GM12878 (cell line): ENCODE data around the gene FNDC8. TPM values are rescaled to one million over a fixed set of nuclear protein-coding genes. Genes with fewer than 3 reads are reported as not detected.

Source experiments
- ATAC-seq: fragments of 200-7000 bp; cut with Tn5 transposase; 3 replicates; pipeline ENCODE4 v1.9.1; 2020; ENCODE audit warnings: mild to moderate bottlenecking, moderate library complexity
- BruUV-seq: library from RNA; stranded (reverse); fragments of 400-500 nt; replicated peaks from 2 replicates; lab custom pipeline; 2021; lab: Mats Ljungman, UMichigan
- CTCF ChIA-PET: fragments of 300-600 bp; sonication (Branson Sonifier 250); formaldehyde crosslinking; extraction: SDS; loops from one replicate; lab custom pipeline; 2021; ENCODE audit warnings: inconsistent platforms; lab: Yijun Ruan, JAX
- POLR2A ChIA-PET: fragments of 350-600 bp; formaldehyde crosslinking; extraction: SDS; loops from one replicate; lab custom pipeline; 2021; ENCODE audit warnings: inconsistent platforms; lab: Charles Lee
- RAD21 ChIA-PET: fragments of 300-600 bp; sonication (Branson Sonifier 250); formaldehyde crosslinking; loops from one replicate; lab custom pipeline; 2023; ENCODE audit warnings: antibody characterized with exemption; ENCODE audit not compliant: unreplicated experiment; lab: Charles Lee
- SMC1A ChIA-PET: fragments of 300-600 bp; sonication (Branson Sonifier 250); formaldehyde crosslinking; loops from one replicate; lab custom pipeline; 2023; ENCODE audit not compliant: unreplicated experiment, uncharacterized antibody; lab: Charles Lee
- DNase-seq: peaks from one replicate; pipeline ENCODE4 v3.0.0-alpha.2; 2011; ENCODE audit warnings: low read depth, low spot score
- FAIRE-seq: peaks from 3 replicates; lab custom pipeline; 2011; peaks lifted over from hg19 to GRCh38; lab: Jason Lieb, UNC
- H2AFZ ChIP-seq: 2 replicates; pipeline ENCODE4 v1.6.0; 2011; ENCODE audit warnings: low read depth, low read length, control low read depth; ENCODE audit not compliant: control insufficient read depth
- H3K27ac ChIP-seq: 2 replicates; pipeline ENCODE4 v1.5.1; 2011; ENCODE audit warnings: control low read depth; ENCODE audit not compliant: control insufficient read depth, insufficient read depth
- H3K27me3 ChIP-seq, 2 experiments: replicated peaks in 1 of 2; 2 replicates each; pipeline versions ENCODE4 v1.6.0 to v1.6.1; 2011; ENCODE audit warnings: low read length in 1 of 2; ENCODE audit not compliant: control insufficient read depth in 2 of 2, insufficient read depth in 2 of 2
- H3K36me3 ChIP-seq, 2 experiments: 2 replicates each; pipeline ENCODE4 v1.5.1; 2011; ENCODE audit warnings: low read length in 1 of 2; ENCODE audit not compliant: control insufficient read depth in 2 of 2, insufficient read depth in 2 of 2
- H3K4me1 ChIP-seq: 2 replicates; pipeline ENCODE4 v1.6.1; 2011; ENCODE audit warnings: mild to moderate bottlenecking, low read length, moderate library complexity, mixed read lengths; ENCODE audit not compliant: control insufficient read depth, insufficient read depth
- H3K4me2 ChIP-seq: 2 replicates; pipeline ENCODE4 v1.6.0; 2011; ENCODE audit warnings: control low read depth; ENCODE audit not compliant: control insufficient read depth, insufficient read depth
- H3K4me3 ChIP-seq: fragments of 200-600 bp; sonication (generic); 2 replicates; pipeline ENCODE4 v1.5.1; 2016
- H3K79me2 ChIP-seq: 2 replicates; pipeline ENCODE4 v1.6.0; 2011; ENCODE audit warnings: low read length; ENCODE audit not compliant: control insufficient read depth, insufficient read depth
- H3K9ac ChIP-seq: 2 replicates; pipeline ENCODE4 v1.8.0; 2011; ENCODE audit warnings: low read length, control low read depth, mixed read lengths; ENCODE audit not compliant: control insufficient read depth, insufficient read depth
- H3K9me3 ChIP-seq: replicated peaks from 3 replicates; pipeline ENCODE4 v1.5.1; 2011; ENCODE audit warnings: mild to moderate bottlenecking, low read length; ENCODE audit not compliant: control insufficient read depth, insufficient read depth
- H4K20me1 ChIP-seq: 2 replicates; pipeline ENCODE4 v1.6.0; 2011; ENCODE audit not compliant: control insufficient read depth, insufficient read depth
- CBX3 ChIP-seq: fragments of 200-600 bp; sonication (generic); IDR thresholded peaks from 2 replicates; pipeline ENCODE4 v1.6.1; 2016; ENCODE audit warnings: low read depth, borderline replicate concordance
- CTCF ChIP-seq, 3 experiments: IDR thresholded peaks in 2 of 3; conservative IDR thresholded peaks in 1 of 3; 2 replicates each; pipeline ENCODE4 v1.5.1; 2011; ENCODE audit warnings: low read depth in 3 of 3, low read length in 3 of 3, mild to moderate bottlenecking in 3 of 3, control low read depth in 2 of 3, moderate library complexity in 2 of 3, inconsistent platforms in 1 of 3, mixed read lengths in 1 of 3; ENCODE audit not compliant: control insufficient read depth in 2 of 3, insufficient read depth in 1 of 3; ENCODE audit errors: extremely low read depth in 1 of 3
- HDGF ChIP-seq: fragments of 450-650 bp; IDR thresholded peaks from 2 replicates; pipeline ENCODE4 v1.6.1; 2016; ENCODE audit warnings: antibody characterized with exemption
- RAD21 ChIP-seq: IDR thresholded peaks from 2 replicates; pipeline ENCODE4 v1.6.1; 2011; ENCODE audit warnings: mild to moderate bottlenecking, low read depth, low read length, moderate library complexity; ENCODE audit not compliant: insufficient read depth
- SMAD1 ChIP-seq: fragments of 450-650 bp; IDR thresholded peaks from 2 replicates; pipeline ENCODE4 v1.6.1; 2018; ENCODE audit warnings: mild to moderate bottlenecking, low read depth; ENCODE audit not compliant: partially characterized antibody
- SMARCA5 ChIP-seq: fragments of 450-650 bp; IDR thresholded peaks from 2 replicates; pipeline ENCODE4 v1.6.1; 2017; ENCODE audit warnings: mild to moderate bottlenecking
- SMC3 ChIP-seq: IDR thresholded peaks from 2 replicates; pipeline ENCODE4 v1.6.1; 2011; ENCODE audit warnings: low read length, improper control_type of control experiment, borderline replicate concordance
- WRNIP1 ChIP-seq: IDR thresholded peaks from 2 replicates; pipeline ENCODE4 v1.6.1; 2011; ENCODE audit warnings: low read depth, low read length, improper control_type of control experiment, borderline replicate concordance
- ZNF384 ChIP-seq: IDR thresholded peaks from 2 replicates; pipeline ENCODE4 v1.6.1; 2012; ENCODE audit warnings: low read depth, mild to moderate bottlenecking, low read length, improper control_type of control experiment, borderline replicate concordance
- WGBS: methylation state at CpG from one replicate; pipeline ENCODE4 v1.1.6; 2016; ENCODE audit warnings: low lambda C conversion rate; ENCODE audit not compliant: insufficient replicate concordance, insufficient coverage; ENCODE audit errors: missing lambda C conversion rate; 5-methylcytosine and 5-hydroxymethylcytosine counted together
- in situ Hi-C: fragments of 300-500 bp; cut with MboI; formaldehyde crosslinking; loops from 9 replicates; pipeline ENCODE4 v1.14.3; 2018; ENCODE audit warnings: mixed read lengths
- intact Hi-C: fragments of 100-400 bp; cut with micrococcal nuclease; formaldehyde crosslinking; loops from one replicate; pipeline ENCODE4 v1.14.2; 2022; ENCODE audit not compliant: unreplicated experiment
- polyA plus RNA-seq, 11 experiments: library from polyadenylated mRNA; depleted of rRNA in 4 of 11; unstranded in 6 of 11; stranded (reverse) in 5 of 11; fragments of >200 nt; fragmentation: Nextera tagmentation in 4 of 11; fragmentation: Illumina TruSeq in 1 of 11; extraction: Ambion mirVana in 4 of 11; extraction: Trizol in 1 of 11; gene quantifications; 1 replicate in 1 of 11; 2 replicates in 10 of 11; pipeline versions ENCODE4 v1.2.1 to v1.2.3, GENCODE V29; 2011 to 2016; ENCODE audit warnings: inconsistent platforms in 2 of 11, missing spikeins in 2 of 11, low read depth in 1 of 11
- total RNA-seq, 4 experiments: library from RNA; depleted of rRNA in 3 of 4; stranded (reverse); fragments of >200 nt in 3 of 4; fragmentation: Illumina TruSeq in 1 of 4; extraction: Trizol in 1 of 4; gene quantifications; 2 replicates each; pipeline versions ENCODE4 v1.2.1 to v1.2.3, GENCODE V29; 2013 to 2021

FNDC8 gene
- total and polyA plus RNA-seq, 10 of the 15 experiments (the other 5 are each of a cell fraction or from before 2014, with no cell fraction given) = 0.06 to 0.15 (median 0.11) TPM; not detected in 7

DNA sequence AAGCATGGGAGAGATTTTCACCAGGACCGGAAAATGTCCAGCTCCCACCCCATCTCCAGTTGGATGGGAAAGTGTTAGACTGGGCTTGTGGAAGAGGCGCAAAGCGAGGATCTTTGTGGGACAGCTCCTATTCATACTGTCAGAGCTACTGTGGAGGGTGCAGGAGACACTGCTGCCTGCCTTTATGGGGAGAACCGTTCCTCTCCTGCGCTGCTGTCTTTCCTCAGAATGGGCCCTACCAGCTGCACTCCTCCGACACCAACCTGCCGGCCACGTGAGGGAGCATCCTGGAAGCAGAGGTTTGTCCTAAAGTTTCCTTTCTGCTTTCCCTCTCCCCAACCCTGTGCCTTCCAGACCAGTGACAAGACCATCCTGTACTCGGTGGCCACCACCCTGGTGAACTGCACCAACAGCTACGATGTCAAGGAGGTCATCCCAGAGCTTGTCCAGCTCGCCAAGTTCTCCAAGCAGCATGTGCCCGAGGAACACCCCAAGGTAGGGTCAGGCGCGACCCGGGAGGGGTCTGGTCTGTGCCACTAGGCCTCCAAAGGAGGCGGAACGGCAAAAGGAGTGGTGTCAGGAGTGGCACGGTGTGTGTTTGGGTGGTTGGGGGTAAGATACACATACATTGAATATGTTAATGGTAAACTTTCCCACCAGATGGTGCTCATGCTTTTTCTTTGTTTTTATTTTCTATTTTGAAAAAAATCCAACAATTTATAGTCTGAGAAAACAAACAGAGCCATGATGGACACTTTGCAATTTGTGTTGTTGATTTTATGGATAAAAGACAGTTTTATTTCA, 49.8 kb downstream of the FNDC8 start:
- CTCF ChIA-PET = interaction anchor here (0.6 to 2.5 kb wide), 8 partner anchors 28 to 577 kb away, joined by 3 to 18 read pairs (median 3); no protein-coding TSS in a partner anchor

More for the DNA sequence above, 49.8 kb downstream of the FNDC8 start:
- no peaks in the 10 kb centered on the region for H3K79me2 ChIP-seq
- no peak overlapping the region for H3K4me3 ChIP-seq
- SMC1A ChIA-PET = interaction anchor here (0.7 to 1.0 kb wide), 3 partner anchors 367 to 587 kb away, joined by 3 read pairs; partner anchors contain the start of gene SLFN12L
- H3K9ac ChIP-seq = no peak overlapping the region
- in situ Hi-C loops = no loop called here
- no peak for FAIRE-seq
- no peak overlapping the region for H3K27ac ChIP-seq
- no peak for DNase-seq
- ATAC-seq = peak; percentile 70
- POLR2A ChIA-PET = interaction anchor here (0.7 kb wide), 1 partner anchor 14 kb away, joined by 8 read pairs; no protein-coding TSS in a partner anchor
- intact Hi-C loops = loop anchor here (1.0 to 2.0 kb wide), 2 partner anchors 368 to 576 kb away; no protein-coding TSS in a partner anchor
- 34% methylated on average over 18 of the region's 18 CpGs for WGBS
- H3K4me2 ChIP-seq = no peak overlapping the region
- RAD21 ChIA-PET = interaction anchor here (1.2 to 2.1 kb wide), 2 partner anchors 362 to 576 kb away, joined by 3 to 6 read pairs; no protein-coding TSS in a partner anchor
- H3K27me3 ChIP-seq = peaks cover 0 to 5% of the 10 kb centered on the region in 2 experiments; a peak in 3 of 4 replicates
- H4K20me1 ChIP-seq = no peaks in the 10 kb centered on the region
- TF ChIP-seq ZNF384 = peak; percentile 34; the same call in 1 of the 2 replicates
- peak; percentile 52; the same call in 1 of the 2 replicates for TF ChIP-seq SMC3
- TF ChIP-seq CTCF (IDR thresholded peaks at IDR 0.05 in 2 of 3, conservative IDR thresholded peaks at IDR 0.05 in 1 of 3; ENCODE audit: control insufficient read depth in 2 of 3, extremely low read depth in 1 of 3, insufficient read depth in 1 of 3, low read depth in 3 of 3, low read length in 3 of 3) = peak in 2 of 3 experiments; percentile 3 to 37; a peak in 2 of 6 replicates
- no peak for TF ChIP-seq SMAD1
- TF ChIP-seq CBX3 = no peak
- peak; percentile 30; the same call in 1 of the 2 replicates for TF ChIP-seq RAD21
- no peak for TF ChIP-seq SMARCA5
- no peak for TF ChIP-seq WRNIP1
- TF ChIP-seq HDGF = no peak
- TF ChIP-seq, all 136 proteins: peak for 4
- no peak overlapping the region for H2AFZ ChIP-seq
- no peaks in the 10 kb centered on the region for H3K4me1 ChIP-seq
- no TSS peak for BruUV-seq
- no peaks in the 10 kb centered on the region for H3K9me3 ChIP-seq
- H3K36me3 ChIP-seq = no peaks in the 10 kb centered on the region
